Mesothelial cell of epicardium (in vitro differentiated cells): ENCODE results near the gene FOXF1. TPM values are rescaled to one million over a fixed set of nuclear protein-coding genes. Genes with fewer than 3 reads are reported as not detected.

ENCODE experiments used
- DNase-seq, 2 experiments: peaks; one replicate each; pipeline ENCODE4 v3.0.0; 2021; ENCODE audit warnings: low spot score in 2 of 2; ENCODE audit not compliant: unreplicated experiment in 2 of 2
- H3K27ac Mint-ChIP-seq: 2 replicates; pipeline ENCODE4 v1.8.0; 2021; ENCODE audit warnings: mixed read lengths
- H3K27me3 Mint-ChIP-seq: 2 replicates; pipeline ENCODE4 v1.8.0; 2021; ENCODE audit warnings: low read depth, mixed read lengths
- H3K36me3 Mint-ChIP-seq: 2 replicates; pipeline ENCODE4 v1.8.0; 2021; ENCODE audit warnings: mixed read lengths
- H3K4me1 Mint-ChIP-seq: 2 replicates; pipeline ENCODE4 v1.8.0; 2021; ENCODE audit warnings: mixed read lengths
- H3K4me3 Mint-ChIP-seq: 2 replicates; pipeline ENCODE4 v1.8.0; 2021; ENCODE audit warnings: mild to moderate bottlenecking, moderate library complexity, mixed read lengths
- H3K9me3 Mint-ChIP-seq: 2 replicates; pipeline ENCODE4 v1.8.0; 2021; ENCODE audit warnings: mixed read lengths
- CTCF ChIP-seq: fragments of 200-600 bp; sonication (generic); IDR thresholded peaks from one replicate; pipeline ENCODE4 v1.5.0; 2021; ENCODE audit warnings: antibody characterized with exemption; ENCODE audit not compliant: unreplicated experiment
- total RNA-seq: library from RNA; stranded (reverse); gene quantifications from 3 replicates; pipeline ENCODE4 v1.2.1, GENCODE V29; 2021

Gene FOXF1
- total RNA-seq, 1 donor from 2014 or later, result 1.9 TPM

- no peak overlapping the region for H3K27ac Mint-ChIP-seq
- H3K9me3 Mint-ChIP-seq, result peaks cover 7% of the 10 kb centered on the region
- no peak overlapping the region for H3K4me3 Mint-ChIP-seq
- DNase-seq, result no peak
- no peaks in the 10 kb centered on the region for H3K36me3 Mint-ChIP-seq
- no peak for TF ChIP-seq CTCF
- H3K4me1 Mint-ChIP-seq, result peaks cover 4% of the 10 kb centered on the region
- peaks cover 91% of the 10 kb centered on the region for H3K27me3 Mint-ChIP-seq
Observed at GRCh38 chr16:86484240-86484639, 26.1 kb upstream of the FOXF1 start.

- Mint-ChIP-seq H3K4me3 (no peak overlapping the region), H3K4me1 (peaks cover 4% of the 10 kb centered on the region), H3K27me3 (peaks cover 92% of the 10 kb centered on the region), H3K27ac (no peak overlapping the region), H3K9me3 (peaks cover 7% of the 10 kb centered on the region), H3K36me3 (no peaks in the 10 kb centered on the region)
- DNase-seq, result no peak
- no peak for TF ChIP-seq CTCF
Observed at GRCh38 chr16:86485746-86486145, 24.6 kb upstream of the FOXF1 start.

- no peaks in the 10 kb centered on the region for H3K4me1 Mint-ChIP-seq
- peaks cover 100% of the 10 kb centered on the region for H3K27me3 Mint-ChIP-seq
- no peaks in the 10 kb centered on the region for H3K9me3 Mint-ChIP-seq
- no peak for DNase-seq
- no peak overlapping the region for H3K27ac Mint-ChIP-seq
- no peak overlapping the region for H3K4me3 Mint-ChIP-seq
- no peak for TF ChIP-seq CTCF
- H3K36me3 Mint-ChIP-seq, result no peaks in the 10 kb centered on the region
Observed at GRCh38 chr16:86490859-86491639, 19.3 kb upstream of the FOXF1 start.

- Mint-ChIP-seq H3K27ac (no peak overlapping the region), H3K4me3 (no peak overlapping the region), H3K9me3 (no peaks in the 10 kb centered on the region), H3K36me3 (no peaks in the 10 kb centered on the region), H3K27me3 (peaks cover 100% of the 10 kb centered on the region), H3K4me1 (no peaks in the 10 kb centered on the region)
- TF ChIP-seq CTCF, result no peak
- DNase-seq, result no peak
Observed at GRCh38 chr16:86491640-86492023, 18.7 kb upstream of the FOXF1 start.

- no peak for TF ChIP-seq CTCF
- H3K27ac Mint-ChIP-seq, result no peak overlapping the region
- H3K36me3 Mint-ChIP-seq, result no peaks in the 10 kb centered on the region
- H3K27me3 Mint-ChIP-seq, result peaks cover 98% of the 10 kb centered on the region
- no peak for DNase-seq
- no peaks in the 10 kb centered on the region for H3K9me3 Mint-ChIP-seq
- peaks cover 2% of the 10 kb centered on the region for H3K4me1 Mint-ChIP-seq
- no peak overlapping the region for H3K4me3 Mint-ChIP-seq
Observed at GRCh38 chr16:86492267-86492960, 17.9 kb upstream of the FOXF1 start.
